GM21423 (cell line): ENCODE measurements around the gene CDKN1C.

Experiments used
- ATAC-seq: cut with Tn5 transposase; IDR thresholded peaks from one replicate; pipeline ENCODE4 v1.9.1; 2021; ENCODE audit warnings: mild to moderate bottlenecking, moderate library complexity; ENCODE audit not compliant: unreplicated experiment

Gene CDKN1C

DNA sequence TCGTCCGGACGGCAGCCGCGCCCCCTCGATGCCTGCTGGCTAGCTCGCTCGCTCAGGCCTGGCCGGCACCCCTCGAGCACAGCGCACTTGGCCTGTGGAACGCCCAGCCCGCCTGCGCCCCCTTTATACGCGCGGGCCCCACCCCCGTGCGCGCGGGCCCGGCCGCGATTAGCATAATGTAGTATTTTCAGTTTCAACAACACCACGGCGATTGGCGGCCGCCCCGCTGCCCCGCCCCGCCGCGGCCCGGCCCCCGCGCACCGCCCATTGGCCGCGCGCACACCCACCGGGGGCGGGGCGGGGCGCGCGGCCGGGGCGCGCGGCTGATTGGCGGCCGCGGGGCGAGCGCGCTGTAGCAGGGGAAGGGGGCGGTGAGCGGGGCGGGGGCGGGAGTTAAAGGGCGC, at the start of gene CDKN1C:
TSS of gene CDKN1C (minus strand) at position 98 of the 404 bp plus-strand sequence. CDS start 319 bp downstream, outside the sequence.
- ATAC-seq, result peak; percentile 68

DNA sequence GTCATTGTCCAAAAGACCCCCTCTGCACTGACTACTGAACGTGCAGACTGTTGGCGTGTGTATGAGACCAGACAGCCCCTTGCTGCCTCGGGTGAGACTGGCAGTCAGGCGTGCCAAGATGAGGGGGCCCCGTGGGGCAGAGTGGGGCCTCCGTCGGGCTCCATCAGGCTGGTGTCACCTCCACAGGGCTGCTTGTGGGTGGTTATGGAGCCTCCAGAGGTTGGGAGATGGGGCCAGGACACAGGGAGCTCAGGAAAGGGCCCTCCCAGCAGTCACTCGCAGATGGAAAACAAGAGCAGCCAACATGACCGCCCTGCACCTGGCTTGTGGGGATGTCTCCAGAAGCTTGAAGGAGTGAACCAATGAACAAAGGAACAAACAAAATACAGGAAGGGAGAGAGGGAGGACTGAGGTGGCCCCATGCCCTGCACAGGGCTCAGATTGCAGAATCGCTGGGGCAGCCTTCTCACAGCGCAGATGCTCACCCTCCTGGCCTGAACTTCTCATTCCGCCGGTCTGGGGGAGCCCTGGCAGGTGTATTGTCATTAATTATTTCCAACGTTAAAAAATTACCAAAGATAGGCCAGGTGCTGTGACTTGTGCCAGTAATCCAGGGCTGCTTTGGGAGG, 49.1 kb upstream of the CDKN1C start:
- ATAC-seq, result no peak

DNA sequence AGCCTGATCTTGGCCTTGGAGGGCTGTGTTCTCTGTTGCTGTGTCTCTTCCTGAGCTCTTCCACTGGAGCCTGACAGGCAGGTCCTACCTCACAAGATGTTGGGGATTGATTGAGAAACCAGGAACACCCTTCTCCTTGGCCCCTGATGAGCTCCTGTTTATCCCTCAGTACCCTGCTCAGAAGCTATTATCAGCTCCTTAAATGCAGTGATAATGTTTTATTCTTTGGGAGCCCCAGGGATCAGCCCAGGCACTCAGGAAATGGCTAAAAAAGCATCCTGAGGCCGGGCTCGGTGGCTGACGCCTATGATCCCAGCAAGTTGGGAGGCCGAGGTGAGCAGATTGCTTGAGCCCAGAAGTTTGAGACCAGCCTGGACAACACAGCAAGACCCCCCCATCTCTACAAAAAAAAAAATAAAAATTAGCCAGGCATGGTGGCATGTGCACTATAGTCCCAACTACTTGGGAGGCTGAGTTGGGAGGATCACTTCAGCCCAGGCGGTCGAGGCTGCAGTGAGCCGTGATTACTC, 48.5 kb upstream of the CDKN1C start:
- ATAC-seq, result no peak

DNA sequence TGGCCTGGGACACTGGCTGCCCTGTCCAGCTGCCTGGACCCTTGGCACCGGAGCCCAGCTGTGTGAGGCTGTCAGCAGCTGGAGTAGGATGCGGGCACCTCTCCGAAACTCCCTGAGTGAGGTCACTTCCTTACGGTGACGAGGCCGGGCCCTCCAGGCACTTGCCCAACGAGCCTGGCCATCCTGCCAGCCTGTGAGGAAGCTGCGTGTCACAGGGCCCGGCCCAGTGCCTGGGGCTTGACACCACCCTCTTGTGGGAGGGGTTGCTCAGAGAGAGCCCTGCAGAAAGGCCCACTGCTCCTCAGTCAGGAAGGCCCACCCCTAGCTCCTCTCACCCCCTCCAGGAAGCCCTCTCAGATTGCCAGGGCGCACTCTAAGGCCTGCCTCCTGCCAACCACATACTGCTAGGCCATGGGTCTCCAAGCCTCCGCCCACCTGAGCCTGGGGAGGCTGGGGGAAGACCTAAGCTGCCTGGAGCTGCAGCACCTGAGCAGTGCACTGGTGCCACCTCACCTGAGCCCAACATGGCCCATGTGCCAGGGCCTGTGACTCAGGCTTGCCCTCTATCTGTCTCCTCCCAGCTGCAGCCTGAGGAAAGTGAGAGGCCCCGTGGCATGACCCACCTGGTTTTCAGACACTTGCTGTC, 47.9 kb upstream of the CDKN1C start:
- ATAC-seq, result peak; percentile 37

DNA sequence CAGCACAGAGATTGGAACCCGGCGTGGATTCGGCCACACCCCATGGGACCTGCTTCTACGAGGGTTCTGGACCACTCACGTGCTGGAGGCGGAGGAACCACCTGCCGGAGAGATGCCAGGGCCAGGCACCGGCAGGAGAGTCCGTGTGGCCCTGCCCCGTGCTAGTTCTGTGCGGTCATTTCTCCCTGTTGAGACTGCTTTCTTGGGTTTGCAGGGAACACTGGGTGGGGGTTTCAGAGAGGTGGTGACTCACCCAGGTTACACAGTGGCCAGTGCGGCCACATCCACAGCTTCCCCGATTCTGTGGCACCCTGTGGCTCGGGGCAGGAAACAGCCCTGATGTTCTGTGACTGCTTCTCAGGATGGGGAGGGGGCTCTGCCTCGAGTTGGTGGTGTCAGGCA, 47.3 kb upstream of the CDKN1C start:
- no peak for ATAC-seq

GRCh38 chr11:2931771-2932738, 46.5 kb upstream of the CDKN1C start:
- no peak for ATAC-seq

- ATAC-seq, result no peak
Measured at GRCh38 chr11:2931420-2931746, 45.8 kb upstream of the CDKN1C start.

DNA sequence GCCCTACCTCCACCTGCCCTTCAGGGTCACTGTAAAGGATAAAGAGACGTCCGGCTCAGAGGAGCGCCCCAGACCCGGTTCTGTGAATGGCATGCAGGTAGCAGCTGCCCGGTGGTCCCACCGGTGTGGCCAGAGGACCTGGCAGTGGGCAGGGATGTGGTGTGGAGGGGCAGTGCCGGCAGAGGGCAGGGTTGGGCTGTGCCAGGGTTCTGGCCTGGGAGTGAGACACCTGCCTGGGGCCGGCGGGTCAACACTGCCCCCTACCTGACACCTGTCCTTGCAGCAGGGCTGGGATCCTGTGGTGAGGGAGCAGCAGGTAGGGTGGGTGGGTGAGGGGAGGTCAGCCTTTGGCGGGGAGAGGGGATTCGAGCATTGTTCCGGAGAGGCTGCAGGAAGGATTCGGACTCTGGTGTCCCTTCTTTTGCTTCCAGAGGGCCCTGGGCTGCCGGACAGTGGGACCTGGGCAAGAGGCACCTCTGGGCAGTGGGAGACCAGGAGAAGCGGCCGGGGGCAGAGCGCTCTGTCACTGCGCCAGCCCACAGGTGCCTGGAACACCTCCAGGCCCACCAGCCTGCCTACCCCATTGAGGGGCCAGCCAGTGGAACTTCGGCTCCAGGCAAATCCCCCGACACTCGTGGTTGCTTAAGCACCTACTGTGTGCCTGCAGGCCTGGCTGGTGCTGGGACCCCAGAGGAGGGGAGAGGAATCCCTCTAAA, 45.3 kb upstream of the CDKN1C start:
- peak; percentile 35 for ATAC-seq

DNA sequence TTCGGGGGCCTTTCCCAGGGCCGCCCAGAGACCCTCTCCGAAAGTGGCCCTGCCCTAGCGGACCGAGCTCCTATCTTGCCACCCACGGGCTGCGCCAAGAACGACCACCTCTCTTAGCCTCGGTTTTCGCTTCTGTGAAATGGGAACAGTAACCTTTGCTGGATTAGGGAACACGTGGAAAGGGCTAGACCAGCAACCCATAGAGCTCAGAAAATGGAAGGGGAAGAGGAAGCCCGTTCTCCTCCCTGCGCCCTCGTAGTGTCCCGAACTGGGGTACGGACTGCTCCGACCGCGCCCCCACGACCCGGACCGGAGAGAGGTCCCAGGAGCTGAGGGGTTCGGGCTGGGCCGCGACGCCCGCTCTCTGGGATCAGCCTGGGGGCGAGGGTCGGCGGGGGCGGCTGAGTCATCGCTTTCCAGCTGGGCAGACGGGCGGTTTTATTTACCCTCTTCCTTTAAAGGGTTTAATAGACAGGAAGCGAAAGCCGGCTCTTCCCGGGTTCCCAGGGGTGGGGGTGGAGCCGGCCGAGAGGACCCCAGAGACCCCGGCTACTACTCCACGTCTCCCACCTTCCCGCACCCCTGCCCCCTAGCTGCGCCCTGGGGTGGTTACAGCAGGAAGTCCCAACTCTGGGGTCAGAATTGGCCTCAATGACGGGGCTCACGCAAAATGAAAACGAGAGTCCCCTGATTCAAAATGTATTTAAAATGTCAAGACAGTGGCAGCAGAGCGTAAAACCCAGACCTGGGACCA, 44.6 kb upstream of the CDKN1C start:
- peak; percentile 27 for ATAC-seq

DNA sequence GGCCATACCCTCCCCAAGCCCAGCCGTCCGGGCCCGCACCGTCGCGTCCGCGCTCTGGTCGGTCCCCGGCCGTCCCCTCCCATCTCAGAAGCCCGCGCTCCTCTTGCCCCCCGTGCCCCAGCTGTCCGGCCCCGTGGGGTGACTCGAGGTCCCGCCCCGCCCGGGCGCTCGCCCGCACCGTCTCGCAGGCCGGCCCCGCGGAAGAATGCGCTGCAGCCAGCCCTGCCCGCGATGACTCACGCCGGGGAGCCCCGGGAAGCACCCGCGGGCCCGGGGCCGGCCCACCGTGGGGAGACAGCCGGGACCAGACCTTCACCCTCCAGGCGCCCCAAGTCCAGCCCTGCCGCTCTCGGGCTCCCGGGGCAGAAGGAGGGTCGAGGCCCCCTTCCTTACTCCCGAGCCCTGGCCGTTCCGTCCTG, 44.0 kb upstream of the CDKN1C start:
- no peak for ATAC-seq

GRCh38 chr11:2928605-2929530, 43.3 kb upstream of the CDKN1C start, which contains the start of gene PHLDA2:
PHLDA2 (minus strand) TSS chr11:2929420; CDS start chr11:2929364, 56 bp downstream.
- ATAC-seq, result no peak

DNA sequence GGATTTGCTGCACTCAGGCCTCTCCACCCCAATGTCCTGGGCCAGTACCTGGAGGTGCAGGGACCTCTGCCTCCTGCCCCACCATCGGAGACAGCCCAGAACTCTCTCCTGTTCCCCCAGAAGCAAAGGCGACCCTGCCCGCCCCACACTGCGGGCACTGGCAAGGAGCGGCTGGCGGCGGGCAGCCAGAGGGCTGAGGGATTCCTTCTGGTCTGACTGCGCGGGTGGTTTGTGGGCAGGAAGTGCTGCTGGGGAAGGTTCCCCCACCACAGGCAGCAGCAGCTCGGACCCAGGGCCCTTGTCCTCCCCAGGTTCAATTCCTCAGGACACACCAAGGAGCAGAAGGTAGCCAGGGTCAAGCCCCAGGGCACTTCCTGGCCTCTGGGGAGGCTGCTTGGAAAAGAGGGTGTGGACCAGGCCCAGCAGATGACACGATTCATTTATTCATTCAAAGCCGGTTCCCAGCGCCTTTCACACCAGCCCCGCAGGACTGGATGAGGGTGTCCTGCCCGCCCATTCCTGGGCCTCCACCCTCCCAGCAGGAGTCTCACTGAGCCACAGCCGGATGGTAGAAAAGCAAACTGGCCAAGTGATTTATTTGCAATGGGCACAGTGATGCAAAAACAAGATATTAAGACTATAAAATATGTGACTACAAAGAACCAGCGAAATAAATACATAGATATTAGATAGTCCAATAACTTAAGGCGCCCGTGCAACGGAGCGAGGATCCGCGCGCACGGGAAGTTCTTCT, 42.5 kb upstream of the CDKN1C start:
- no peak for ATAC-seq

DNA sequence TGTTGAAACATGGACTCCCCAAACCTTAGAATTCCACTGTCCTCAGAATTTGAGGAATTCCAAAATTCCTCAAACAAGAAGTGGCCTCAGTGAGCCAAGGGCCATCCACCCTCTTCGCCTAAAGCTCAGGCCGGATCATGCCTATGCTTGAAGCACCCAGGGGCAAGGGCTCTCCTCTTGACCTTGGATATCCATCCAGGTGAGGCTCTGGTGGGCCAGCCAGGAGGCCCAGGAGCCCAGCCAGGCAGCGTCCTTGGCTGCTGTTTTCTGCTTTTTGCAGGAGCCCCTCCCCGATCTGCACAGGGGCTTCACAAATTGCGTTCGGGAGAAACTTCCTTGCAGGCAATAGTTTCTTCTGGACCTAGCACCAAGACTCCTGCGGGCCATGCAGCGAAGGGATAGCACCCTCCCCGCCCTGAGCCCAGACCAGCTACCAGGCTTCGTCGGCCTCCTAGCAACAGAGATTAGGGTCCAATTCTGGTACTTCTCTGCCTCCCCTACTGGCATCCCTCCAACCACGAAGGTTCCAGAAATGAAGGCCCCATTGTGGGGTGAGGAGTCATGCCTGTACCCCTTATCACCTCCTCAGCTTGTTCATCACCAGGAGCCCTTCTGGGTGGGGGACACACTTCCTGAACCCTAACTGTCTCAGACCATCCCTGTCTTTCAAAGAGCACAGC, 41.7 kb upstream of the CDKN1C start:
- ATAC-seq, result no peak

DNA sequence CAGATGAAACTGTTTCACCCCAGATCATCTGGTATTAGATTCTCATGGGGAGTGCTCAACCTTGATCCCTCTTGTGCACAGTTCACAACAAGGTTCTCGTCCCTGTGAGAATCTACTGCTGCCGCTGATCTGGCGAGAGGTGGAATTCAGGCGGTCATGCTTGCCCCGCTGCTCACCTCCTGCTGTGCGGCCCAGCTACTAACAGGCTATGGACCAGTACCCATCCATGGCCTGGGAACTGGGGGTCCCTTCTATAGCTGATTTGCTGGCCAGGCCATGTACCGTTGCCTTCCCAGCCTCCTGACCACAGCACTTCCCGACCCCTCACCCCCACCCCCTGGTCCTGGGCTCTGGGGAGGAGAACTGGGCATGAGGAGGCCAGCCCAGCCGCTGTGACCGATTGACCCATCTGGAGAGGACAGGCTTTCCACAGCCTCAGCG, 41.1 kb upstream of the CDKN1C start:
- ATAC-seq, result no peak

DNA sequence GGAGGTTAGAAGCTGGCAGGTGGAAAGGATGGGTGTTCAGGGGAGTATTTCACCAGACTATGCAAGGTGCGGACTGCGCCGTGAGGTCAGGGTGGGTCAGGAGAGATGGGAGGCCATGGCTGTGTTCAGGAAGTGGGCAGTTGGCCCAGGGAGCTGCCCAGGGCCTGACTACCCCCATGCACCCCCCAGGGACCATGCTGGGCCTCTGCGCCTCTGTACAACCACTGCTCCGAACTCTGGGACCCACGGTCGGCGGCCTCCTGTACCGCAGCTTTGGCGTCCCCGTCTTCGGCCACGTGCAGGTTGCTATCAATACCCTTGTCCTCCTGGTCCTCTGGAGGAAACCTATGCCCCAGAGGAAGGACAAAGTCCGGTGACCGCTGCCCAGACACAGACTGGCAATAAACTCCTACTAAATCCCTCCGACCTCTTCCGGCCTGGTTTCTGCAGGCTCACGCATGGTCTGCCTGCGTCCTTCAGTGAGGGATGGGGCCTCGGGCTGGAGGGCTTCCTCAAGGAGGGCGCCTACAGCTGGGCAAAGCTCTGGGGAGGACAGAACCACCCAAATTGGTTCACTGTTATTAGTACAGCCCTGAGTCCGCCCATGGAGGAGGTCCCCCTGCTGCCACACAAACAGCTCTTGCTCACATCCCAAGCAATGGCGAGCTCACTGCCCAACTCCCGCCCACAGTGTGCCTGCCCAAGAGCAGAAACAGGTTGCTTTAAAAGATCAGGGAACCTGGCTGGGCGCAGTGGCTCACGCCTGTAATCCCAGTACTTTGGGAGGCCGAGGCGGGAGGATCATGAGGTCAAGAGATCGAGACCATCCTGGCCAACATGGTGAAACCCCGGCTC, 39.5 kb upstream of the CDKN1C start:
- no peak for ATAC-seq

- ATAC-seq, result no peak
Measured at GRCh38 chr11:2924381-2924780, 38.8 kb upstream of the CDKN1C start.
